Measurements from ENCODE around the gene LDB2. TPM values are rescaled to one million over a fixed set of nuclear protein-coding genes. Genes with fewer than 3 reads are reported as not detected.

The LDB2 gene
- total and polyA plus RNA-seq, 2 of the 8 experiments (the other 6 are each of a cell fraction or from before 2014, with no cell fraction given): 57.0 to 140 TPM

- CTCF ChIA-PET (ENCODE audit: partially characterized antibody): interaction anchor here (0.6 to 2.8 kb wide), 21 partner anchors 8 to 967 kb away, joined by 3 to 16 read pairs (median 4); no protein-coding TSS in a partner anchor
- peak; percentile 27 to 55 for DNase-seq (ENCODE audit: low read depth in 1 of 2, low spot score in 2 of 2)
- peak; percentile 76 to 84 for TF ChIP-seq RAD21 (IDR thresholded peaks at IDR 0.05 in 1 of 2, conservative IDR thresholded peaks at IDR 0.05 in 1 of 2; ENCODE audit: low read depth in 2 of 2, low read length in 2 of 2)
- no peak for TF ChIP-seq NRF1 (IDR thresholded peaks at IDR 0.05; ENCODE audit: low read depth, low read length)
- TF ChIP-seq KDM1A (IDR thresholded peaks at IDR 0.05; ENCODE audit: borderline replicate concordance, low read length): no peak
- TF ChIP-seq TAF1 (IDR thresholded peaks at IDR 0.05; ENCODE audit: low read depth, low read length): no peak
- TF ChIP-seq GTF2F1 (IDR thresholded peaks at IDR 0.05; ENCODE audit: borderline replicate concordance, low read depth, low read length): no peak
- TF ChIP-seq ZNF274 (IDR thresholded peaks at IDR 0.05; ENCODE audit: borderline replicate concordance, extremely low read depth, low read length): no peak
- no peak for TF ChIP-seq EGR1 (IDR thresholded peaks at IDR 0.05; ENCODE audit: borderline replicate concordance, low read depth, low read length)
- no peak for TF ChIP-seq SAP30 (IDR thresholded peaks at IDR 0.05; ENCODE audit: insufficient read depth, insufficient replicate concordance, low read length)
- 0 out of 2 replicates have a peak, but pooled peaks have one; percentile 25 for TF ChIP-seq CREB1 (IDR thresholded peaks at IDR 0.05)
- TF ChIP-seq, protein P1, sequence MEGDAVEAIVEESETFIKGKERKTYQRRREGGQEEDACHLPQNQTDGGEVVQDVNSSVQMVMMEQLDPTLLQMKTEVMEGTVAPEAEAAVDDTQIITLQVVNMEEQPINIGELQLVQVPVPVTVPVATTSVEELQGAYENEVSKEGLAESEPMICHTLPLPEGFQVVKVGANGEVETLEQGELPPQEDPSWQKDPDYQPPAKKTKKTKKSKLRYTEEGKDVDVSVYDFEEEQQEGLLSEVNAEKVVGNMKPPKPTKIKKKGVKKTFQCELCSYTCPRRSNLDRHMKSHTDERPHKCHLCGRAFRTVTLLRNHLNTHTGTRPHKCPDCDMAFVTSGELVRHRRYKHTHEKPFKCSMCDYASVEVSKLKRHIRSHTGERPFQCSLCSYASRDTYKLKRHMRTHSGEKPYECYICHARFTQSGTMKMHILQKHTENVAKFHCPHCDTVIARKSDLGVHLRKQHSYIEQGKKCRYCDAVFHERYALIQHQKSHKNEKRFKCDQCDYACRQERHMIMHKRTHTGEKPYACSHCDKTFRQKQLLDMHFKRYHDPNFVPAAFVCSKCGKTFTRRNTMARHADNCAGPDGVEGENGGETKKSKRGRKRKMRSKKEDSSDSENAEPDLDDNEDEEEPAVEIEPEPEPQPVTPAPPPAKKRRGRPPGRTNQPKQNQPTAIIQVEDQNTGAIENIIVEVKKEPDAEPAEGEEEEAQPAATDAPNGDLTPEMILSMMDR (IDR thresholded peaks at IDR 0.05; ENCODE audit: control extremely low read depth in 1 of 3, insufficient read depth in 1 of 3, low read depth in 1 of 3, low read length in 3 of 3): peak; percentile 55 to 75 (median 62)
- no peak for TF ChIP-seq TBP (IDR thresholded peaks at IDR 0.05; ENCODE audit: low read depth, low read length)
Observed at GRCh38 chr4:16505726-16506125, 392.7 kb downstream of the LDB2 start.

More at GRCh38 chr4:16505726-16506125, 392.7 kb downstream of the LDB2 start:
- no peak overlapping the region for H3K9ac ChIP-seq (replicated peaks in 1 of 4; ENCODE audit: extremely low read depth in 1 of 4, low read depth in 3 of 4, low read length in 3 of 4)
- no peak overlapping the region for H3K18ac ChIP-seq (ENCODE audit: extremely low read depth, low read length)
- no peaks in the 10 kb centered on the region for H4K20me1 ChIP-seq (replicated peaks in 1 of 2; ENCODE audit: control insufficient read depth in 1 of 2, insufficient read depth in 2 of 2, low read length in 2 of 2)
- POLR2A ChIA-PET (ENCODE audit: partially characterized antibody): no interaction called here
- H3K79me1 ChIP-seq (ENCODE audit: low read depth, low read length): no peaks in the 10 kb centered on the region
- H2BK120ac ChIP-seq (replicated peaks; ENCODE audit: low read depth, low read length): no peak overlapping the region
- H4K5ac ChIP-seq (ENCODE audit: insufficient read length, low read depth, low read length): no peak overlapping the region
- no peak overlapping the region for H3K4me3 ChIP-seq (ENCODE audit: extremely low read depth in 1 of 4, insufficient read depth in 2 of 4, low read depth in 3 of 4, low read length in 4 of 4)
- no peaks in the 10 kb centered on the region for H3K23me2 ChIP-seq (ENCODE audit: low read depth, low read length)
- no peak overlapping the region for H2BK5ac ChIP-seq (ENCODE audit: low read depth, low read length)
- H3K14ac ChIP-seq (ENCODE audit: insufficient read length): no peak overlapping the region
- no peak overlapping the region for H3K27ac ChIP-seq (ENCODE audit: low read depth, low read length)
- no peak overlapping the region for H2AK5ac ChIP-seq (ENCODE audit: low read depth, low read length)
- FAIRE-seq: peak; percentile 76
- H3K9me3 ChIP-seq (ENCODE audit: insufficient read depth in 2 of 2, low read depth in 1 of 2, low read length in 1 of 2): peaks cover 13 to 15% of the 10 kb centered on the region in 2 experiments
- H2AFZ ChIP-seq (ENCODE audit: low read length): no peak overlapping the region
- no peak overlapping the region for H3K4ac ChIP-seq (replicated peaks; ENCODE audit: insufficient read length, low read depth, low read length)
- H4K91ac ChIP-seq (replicated peaks; ENCODE audit: insufficient read length, low read length): no peak overlapping the region
- H3K4me2 ChIP-seq (ENCODE audit: insufficient read depth in 1 of 2, low read depth in 2 of 2, low read length in 2 of 2): no peak overlapping the region
- H3K56ac ChIP-seq (replicated peaks; ENCODE audit: insufficient read length, low read depth, low read length): no peak overlapping the region
- H2BK20ac ChIP-seq (ENCODE audit: low read length): no peak overlapping the region
- peaks cover 0 to 31% (median 5%) of the 10 kb centered on the region in 4 experiments; a peak in 6 of 8 replicates for H3K36me3 ChIP-seq (ENCODE audit: control insufficient read depth in 2 of 4, insufficient read depth in 4 of 4, low read length in 3 of 4)
- H3K4me1 ChIP-seq (replicated peaks in 1 of 4; ENCODE audit: control insufficient read depth in 3 of 4, insufficient read depth in 4 of 4, low read length in 3 of 4): no peaks in the 10 kb centered on the region
- no peak overlapping the region for H2BK12ac ChIP-seq (ENCODE audit: low read depth, low read length)
- H3K23ac ChIP-seq (ENCODE audit: insufficient read length): no peak overlapping the region
- H3K27me3 ChIP-seq (replicated peaks in 1 of 4; ENCODE audit: control insufficient read depth in 3 of 4, extremely low read depth in 1 of 4, insufficient read depth in 3 of 4, low read length in 3 of 4): no peaks in the 10 kb centered on the region
- H3K79me2 ChIP-seq (ENCODE audit: control insufficient read depth in 1 of 2, insufficient read depth in 2 of 2, low read length in 2 of 2): no peaks in the 10 kb centered on the region
- 87% methylated on average over 7 of the region's 7 CpGs; no CpG with 5 or more reads in 1 of the 2 experiments for WGBS, 2 experiments (ENCODE audit: extremely low coverage in 1 of 2, insufficient coverage in 1 of 2, insufficient read length in 1 of 2, insufficient replicate concordance in 2 of 2, low coverage in 1 of 2, low lambda C conversion rate in 2 of 2, missing lambda C conversion rate in 1 of 2)
- no peak overlapping the region for H2BK15ac ChIP-seq (ENCODE audit: low read length)
- 0 out of 2 replicates have a peak overlapping the region, but pooled peaks have one; percentile 19 for H4K8ac ChIP-seq (ENCODE audit: extremely low read depth, insufficient read depth, low read length)

Measured in H1 (cell line).